Glomerular visceral epithelial cell (primary cell): ENCODE results near the gene MRPL21.

Source experiments
- DNase-seq: peaks from one replicate; pipeline ENCODE4 v3.0.0-alpha.2; 2016; ENCODE audit errors: extremely low spot score

Gene MRPL21

GRCh38 chr11:68935066-68935465 lies 31.4 kb upstream of the MRPL21 start:
- DNase-seq = no peak

GRCh38 chr11:68934666-68935065 lies 31.0 kb upstream of the MRPL21 start:
- no peak for DNase-seq

- no peak for DNase-seq
These were observed 30.7 kb upstream of the MRPL21 start for GRCh38 chr11:68934321-68934645.

- DNase-seq = no peak
These were observed 30.1 kb upstream of the MRPL21 start for GRCh38 chr11:68933605-68934320.

GRCh38 chr11:68932933-68933577 lies 29.4 kb upstream of the MRPL21 start:
- DNase-seq = no peak

GRCh38 chr11:68932358-68932757 lies 28.7 kb upstream of the MRPL21 start:
- DNase-seq = no peak

- no peak for DNase-seq
These were observed 28.3 kb upstream of the MRPL21 start for GRCh38 chr11:68931911-68932310.

- DNase-seq = no peak
These were observed 27.6 kb upstream of the MRPL21 start for GRCh38 chr11:68930991-68931855.

GRCh38 chr11:68929706-68930570 lies 26.3 kb upstream of the MRPL21 start:
- no peak for DNase-seq

GRCh38 chr11:68929135-68929534 lies 25.5 kb upstream of the MRPL21 start:
- DNase-seq = no peak

- no peak for DNase-seq
These were observed 24.7 kb upstream of the MRPL21 start for GRCh38 chr11:68928136-68928880.

GRCh38 chr11:68927280-68928135 lies 23.9 kb upstream of the MRPL21 start:
- no peak for DNase-seq

GRCh38 chr11:68925611-68926010 lies 22.0 kb upstream of the MRPL21 start:
- no peak for DNase-seq

GRCh38 chr11:68924073-68924925 lies 20.7 kb upstream of the MRPL21 start:
- no peak for DNase-seq

- DNase-seq = no peak
These were observed 20.0 kb upstream of the MRPL21 start for GRCh38 chr11:68923614-68924013.

GRCh38 chr11:68916439-68916838 lies 12.8 kb upstream of the MRPL21 start:
- DNase-seq = no peak

GRCh38 chr11:68914761-68915160 lies 11.1 kb upstream of the MRPL21 start:
- DNase-seq = no peak

- DNase-seq = no peak
These were observed 9.6 kb upstream of the MRPL21 start for GRCh38 chr11:68913188-68913587.

- DNase-seq = no peak
These were observed 8.6 kb upstream of the MRPL21 start for GRCh38 chr11:68912254-68912653.
